GM21390 (cell line): ENCODE data around the gene TPSG1.

Experiments used
- ATAC-seq: cut with Tn5 transposase; IDR thresholded peaks from one replicate; pipeline ENCODE4 v1.9.1; 2021; ENCODE audit not compliant: unreplicated experiment

The TPSG1 gene

DNA sequence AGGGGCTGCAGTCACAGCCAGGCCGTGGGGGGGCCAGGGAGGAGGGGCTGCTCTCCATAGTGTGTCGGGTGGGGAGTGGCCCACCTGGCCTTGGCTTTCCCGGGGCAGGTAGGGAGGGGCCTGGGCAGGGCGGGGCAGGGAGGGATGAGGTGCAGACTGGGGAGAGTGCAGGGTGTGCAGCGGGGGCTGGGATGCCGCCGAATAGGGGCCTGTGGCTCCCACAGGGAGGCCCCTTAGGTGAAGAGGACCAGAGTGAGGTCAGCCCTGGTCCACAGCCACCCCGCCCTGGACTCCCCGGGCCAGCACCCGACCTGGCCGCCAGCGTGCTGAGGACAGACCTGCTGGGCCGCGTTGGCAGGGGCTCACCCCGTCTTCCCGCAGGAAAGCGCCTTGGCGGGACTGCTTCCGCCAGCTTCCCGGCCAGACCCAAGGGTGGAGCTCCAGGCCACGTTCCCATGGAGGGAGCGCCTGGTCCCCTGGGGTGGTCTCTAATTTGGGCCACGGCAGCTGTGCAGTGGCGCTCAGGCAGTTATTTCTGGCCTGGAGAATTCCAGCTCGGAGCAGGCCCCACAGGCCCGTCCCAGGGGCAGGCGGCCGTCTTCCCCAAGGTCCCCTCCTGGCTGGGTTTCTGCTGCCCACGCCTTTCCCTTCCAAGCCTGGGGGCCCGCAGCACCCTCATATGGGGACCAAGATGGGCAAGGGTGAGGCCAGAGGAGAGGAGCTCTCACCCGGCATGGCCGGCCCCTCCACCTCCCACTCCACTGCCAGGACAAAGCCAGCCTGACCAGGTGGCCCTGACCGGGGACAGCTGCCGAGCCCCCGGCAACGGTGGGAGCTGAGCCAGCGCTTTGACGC is 44.3 kb downstream of the TPSG1 start:
- no peak for ATAC-seq

DNA sequence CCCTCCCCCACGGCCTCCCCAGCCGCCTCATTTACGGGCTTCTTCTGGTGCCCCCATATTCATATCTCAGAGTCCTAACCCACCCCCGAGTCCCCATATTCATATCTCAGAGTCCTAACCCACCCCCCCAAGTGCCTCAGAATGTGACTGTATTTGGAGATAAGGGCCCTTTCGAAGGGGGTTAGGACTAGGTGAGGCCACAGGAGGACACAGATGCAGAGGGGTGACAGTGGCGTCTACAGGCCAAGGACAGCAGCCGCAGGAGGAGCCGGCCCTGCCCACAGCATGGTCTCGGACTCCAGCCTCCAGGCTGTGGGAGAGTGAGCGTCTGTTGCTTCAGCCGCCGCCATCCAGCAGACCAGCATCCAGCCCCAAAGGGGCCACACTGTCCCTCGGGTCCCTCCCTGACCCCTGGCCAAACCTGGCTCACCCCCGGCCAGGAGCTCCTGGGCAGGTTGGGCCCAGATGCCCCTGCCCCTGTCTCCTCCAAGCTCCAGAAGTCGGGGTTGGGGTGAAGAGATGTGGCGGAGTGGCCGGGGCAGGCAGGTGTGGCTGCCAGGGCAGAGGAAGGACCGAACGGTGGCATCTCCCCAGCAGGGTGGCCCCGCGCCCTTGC is 46.7 kb downstream of the TPSG1 start:
- ATAC-seq, result no peak

- no peak for ATAC-seq
Observed at GRCh38 chr16:1177750-1178149, 47.3 kb downstream of the TPSG1 start.

GRCh38 chr16:1177053-1177452 is 48.0 kb downstream of the TPSG1 start:
- no peak for ATAC-seq

DNA sequence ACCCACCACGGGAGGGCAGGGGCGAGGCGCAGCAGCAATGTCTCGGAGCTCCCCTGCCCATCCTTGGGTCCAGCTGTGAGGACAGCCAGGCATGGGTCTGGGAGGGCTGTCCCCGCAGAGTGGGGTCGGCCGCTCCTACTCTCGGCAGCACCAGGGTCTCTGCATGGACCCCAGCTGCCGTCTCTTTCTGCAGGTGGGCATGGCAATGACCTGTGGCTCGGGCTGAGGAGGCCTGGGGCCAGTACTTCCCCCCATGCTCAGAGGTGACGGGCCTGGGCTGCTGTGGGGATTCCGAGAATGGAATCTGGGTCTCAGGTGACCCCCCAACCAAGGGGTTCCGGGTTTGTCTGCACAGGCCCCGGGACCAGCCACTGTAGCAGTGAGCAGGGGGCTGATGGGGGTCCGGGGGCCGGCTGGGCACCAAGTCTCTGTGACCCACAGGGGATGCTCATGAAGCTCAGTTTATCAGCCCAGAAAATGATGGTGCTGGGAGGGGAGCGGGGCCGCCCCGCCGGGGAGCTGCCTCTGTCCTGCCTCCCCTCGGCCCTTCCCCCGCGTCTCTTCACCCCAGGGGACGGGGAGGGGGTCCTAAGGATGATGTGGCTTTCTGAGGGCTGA is 48.7 kb downstream of the TPSG1 start:
- ATAC-seq, result no peak

GRCh38 chr16:1175566-1176279 is 49.3 kb downstream of the TPSG1 start:
- ATAC-seq, result no peak

- no peak for ATAC-seq
Observed at GRCh38 chr16:1174477-1175357, 50.4 kb downstream of the TPSG1 start.

- no peak for ATAC-seq
Observed at GRCh38 chr16:1173788-1174451, 51.1 kb downstream of the TPSG1 start.

DNA sequence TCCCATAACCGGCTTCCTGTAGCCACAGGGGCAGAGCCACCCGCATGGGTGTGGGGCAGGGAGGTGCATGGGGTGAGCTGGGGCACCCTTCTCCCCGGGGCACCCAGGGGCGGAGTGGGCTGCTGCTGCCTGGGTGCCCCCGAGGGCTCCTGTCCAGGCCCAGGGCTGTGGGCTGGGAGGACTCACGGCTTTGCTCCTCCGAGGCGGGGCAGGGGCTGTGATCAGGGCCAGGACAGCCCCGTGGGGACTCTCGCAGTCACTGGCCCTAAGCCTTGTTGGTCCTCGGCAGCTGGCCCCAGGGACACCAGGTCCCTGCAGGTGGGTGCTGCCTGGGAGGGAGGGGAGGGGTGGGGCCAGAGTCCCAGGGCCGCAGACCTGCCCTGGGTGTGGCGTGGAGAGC is 52.4 kb downstream of the TPSG1 start:
- ATAC-seq, result no peak

- ATAC-seq, result no peak
Observed at GRCh38 chr16:1171854-1172428, 53.1 kb downstream of the TPSG1 start.
